GM23248 (cell line): ENCODE results near the gene PEX7. TPM values are rescaled to one million over a fixed set of nuclear protein-coding genes. Genes with fewer than 3 reads are reported as not detected.
"Not testable (repeated sequence)": the region's sequence is repeated elsewhere in the genome, so short reads cannot be mapped to it uniquely, and the experiment has no call there.

ENCODE experiments used
- DNase-seq: peaks from one replicate; pipeline ENCODE4 v3.0.0-alpha.2; 2015
- H2AFZ ChIP-seq: fragments of 200-600 bp; sonication (generic); 2 replicates; pipeline ENCODE4 v1.6.1; 2016; ENCODE audit warnings: antibody characterized with exemption
- H3F3A ChIP-seq: fragments of 200-600 bp; sonication (generic); 2 replicates; pipeline ENCODE4 v1.6.1; 2016; ENCODE audit warnings: mild to moderate bottlenecking, antibody characterized with exemption, mixed run types; ENCODE audit not compliant: insufficient read depth
- H3K27ac ChIP-seq: fragments of 200-600 bp; sonication (generic); 2 replicates; pipeline ENCODE4 v1.5.1; 2016; ENCODE audit warnings: mild to moderate bottlenecking
- H3K27me3 ChIP-seq: fragments of 200-600 bp; sonication (generic); replicated peaks from 2 replicates; pipeline ENCODE4 v1.6.1; 2016; ENCODE audit warnings: mild to moderate bottlenecking; ENCODE audit not compliant: insufficient read depth
- H3K36me3 ChIP-seq: fragments of 200-600 bp; sonication (generic); 2 replicates; pipeline ENCODE4 v1.6.1; 2016; ENCODE audit warnings: low read depth, mild to moderate bottlenecking
- H3K4me1 ChIP-seq: fragments of 200-600 bp; sonication (generic); 2 replicates; pipeline ENCODE4 v1.6.1; 2016; ENCODE audit warnings: mild to moderate bottlenecking; ENCODE audit not compliant: insufficient read depth
- H3K4me2 ChIP-seq: fragments of 200-600 bp; sonication (generic); one replicate; pipeline ENCODE4 v1.6.1; 2016; ENCODE audit warnings: mild to moderate bottlenecking; ENCODE audit not compliant: unreplicated experiment
- H3K4me3 ChIP-seq: fragments of 200-600 bp; sonication (generic); 2 replicates; pipeline ENCODE4 v1.5.1; 2016; ENCODE audit warnings: mild to moderate bottlenecking
- H3K79me2 ChIP-seq: fragments of 200-600 bp; sonication (generic); 2 replicates; pipeline ENCODE4 v1.6.1; 2016; ENCODE audit warnings: mild to moderate bottlenecking; ENCODE audit not compliant: insufficient read depth
- H3K9ac ChIP-seq: fragments of 200-600 bp; sonication (generic); 2 replicates; pipeline ENCODE4 v1.6.1; 2016; ENCODE audit warnings: mild to moderate bottlenecking
- H3K9me2 ChIP-seq: fragments of 200-600 bp; sonication (generic); 2 replicates; pipeline ENCODE4 v1.6.1; 2016; ENCODE audit warnings: mixed run types, mild to moderate bottlenecking, moderate library complexity; ENCODE audit not compliant: insufficient read depth
- H3K9me3 ChIP-seq: fragments of 200-600 bp; sonication (generic); one replicate; pipeline ENCODE4 v1.6.1; 2017; ENCODE audit warnings: low read depth
- H4K20me1 ChIP-seq: fragments of 200-600 bp; sonication (generic); 2 replicates; pipeline ENCODE4 v1.6.0; 2016; ENCODE audit not compliant: insufficient read depth
- EZH2 ChIP-seq: fragments of 200-600 bp; sonication (generic); IDR thresholded peaks from 2 replicates; pipeline ENCODE4 v1.6.1; 2018; ENCODE audit warnings: antibody characterized with exemption, mild to moderate bottlenecking; ENCODE audit not compliant: insufficient read depth, poor library complexity, severe bottlenecking
- EZH2phosphoT487 ChIP-seq: fragments of 200-600 bp; sonication (generic); IDR thresholded peaks from 2 replicates; pipeline ENCODE4 v1.6.1; 2018; ENCODE audit warnings: antibody characterized with exemption, moderate library complexity, mild to moderate bottlenecking, low read depth; ENCODE audit not compliant: insufficient read depth
- WGBS, 2 experiments: methylation state at CpG; one replicate each; pipeline ENCODE4 v1.1.6; 2015 to 2017; ENCODE audit warnings: low lambda C conversion rate in 2 of 2, low coverage in 1 of 2; ENCODE audit errors: missing lambda C conversion rate in 2 of 2; 5-methylcytosine and 5-hydroxymethylcytosine counted together
- in situ Hi-C: fragments of 300-500 bp; cut with MboI; formaldehyde crosslinking; loops from 2 replicates; pipeline ENCODE4 v1.15.0; 2020
- polyA plus RNA-seq: library from polyadenylated mRNA; unstranded; fragments of >200 nt; fragmentation: Nextera tagmentation; extraction: Ambion mirVana; gene quantifications from 2 replicates; pipeline ENCODE4 v1.2.1, GENCODE V29; 2016
- total RNA-seq: library from RNA; depleted of rRNA; stranded (reverse); fragments of >200 nt; shearing (Covaris generic); gene quantifications from 2 replicates; pipeline ENCODE4 v1.2.3, GENCODE V29; 2014

PEX7 gene
- total and polyA plus RNA-seq, 2 experiments from 2014 or later = 9.4 to 11.0 TPM

DNA sequence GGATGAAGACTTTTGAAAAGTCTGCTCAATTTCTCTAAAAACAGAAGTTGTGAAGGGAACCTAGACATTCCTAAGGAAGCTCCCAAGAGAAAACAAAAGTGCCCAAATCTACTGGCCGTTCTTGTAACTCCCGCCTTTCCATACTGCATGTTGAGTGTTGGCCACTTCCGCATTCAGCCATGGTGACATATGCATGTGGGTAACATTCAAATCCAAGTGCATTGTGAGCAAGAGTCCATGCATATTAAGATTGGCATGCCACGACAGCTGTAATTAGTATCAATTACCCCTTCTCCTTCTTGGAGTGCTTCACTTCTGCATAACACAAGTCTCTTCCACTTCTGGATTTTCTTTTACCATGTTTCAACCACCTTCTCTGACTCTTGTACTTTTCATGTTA lies 108.1 kb downstream of the PEX7 start:
- no peak for DNase-seq
- in situ Hi-C loops = no loop called here
- no peaks in the 10 kb centered on the region for H3K36me3 ChIP-seq

DNA sequence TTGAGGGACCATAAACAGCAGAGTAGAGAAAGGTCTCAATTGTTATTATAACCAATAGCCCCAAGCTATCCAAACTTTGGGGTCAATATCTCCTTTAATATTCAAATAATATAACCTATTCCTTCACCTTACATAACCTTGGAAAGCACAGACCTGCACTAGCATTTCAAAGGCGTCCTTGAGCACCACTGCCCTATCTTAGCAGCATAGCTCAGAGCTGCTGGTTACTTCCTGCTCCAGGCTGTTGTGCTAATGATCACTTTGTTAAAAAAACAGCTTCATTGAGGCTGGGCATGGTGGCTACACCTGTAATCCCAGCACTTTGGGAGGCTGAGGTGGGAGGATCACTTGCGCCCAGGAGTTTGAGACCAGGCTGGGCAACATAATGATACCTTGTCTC lies 110.2 kb downstream of the PEX7 start:
- DNase-seq = no peak
- Histone ChIP-seq H3K4me2 (no peak overlapping the region), H2AFZ (no peak overlapping the region), H4K20me1 (no peaks in the 10 kb centered on the region), H3K9me2 (no peaks in the 10 kb centered on the region), H3K4me1 (no peaks in the 10 kb centered on the region), H3F3A (no peaks in the 10 kb centered on the region), H3K36me3 (no peaks in the 10 kb centered on the region), H3K27me3 (0 out of 2 replicates have a peak, but pooled peaks cover 6% of the 10 kb centered on the region), H3K4me3 (no peak overlapping the region), H3K27ac (no peak overlapping the region), H3K9ac (no peak overlapping the region), H3K79me2 (no peaks in the 10 kb centered on the region), H3K9me3 (no peaks in the 10 kb centered on the region)
- TF ChIP-seq EZH2phosphoT487 = no peak
- no peak for TF ChIP-seq EZH2
- 82 to 85% methylated on average over 2 of the region's 2 CpGs for WGBS, 2 experiments
- in situ Hi-C loops = no loop called here

More for the DNA sequence above, 108.1 kb downstream of the PEX7 start:
- Histone ChIP-seq H3K27me3 (peaks cover 8% of the 10 kb centered on the region; the same call in 1 of the 2 replicates), H3K4me3 (no peak overlapping the region), H4K20me1 (no peaks in the 10 kb centered on the region), H3K9ac (no peak overlapping the region), H3K4me2 (no peak overlapping the region), H2AFZ (no peak overlapping the region), H3K9me3 (no peaks in the 10 kb centered on the region), H3K27ac (no peak overlapping the region), H3K4me1 (no peaks in the 10 kb centered on the region), H3K9me2 (no peaks in the 10 kb centered on the region), H3K79me2 (no peaks in the 10 kb centered on the region), H3F3A (no peaks in the 10 kb centered on the region)
- TF ChIP-seq EZH2phosphoT487 (no peak), EZH2 (no peak)
- 67 to 72% methylated on average over 4 of the region's 4 CpGs for WGBS, 2 experiments

DNA sequence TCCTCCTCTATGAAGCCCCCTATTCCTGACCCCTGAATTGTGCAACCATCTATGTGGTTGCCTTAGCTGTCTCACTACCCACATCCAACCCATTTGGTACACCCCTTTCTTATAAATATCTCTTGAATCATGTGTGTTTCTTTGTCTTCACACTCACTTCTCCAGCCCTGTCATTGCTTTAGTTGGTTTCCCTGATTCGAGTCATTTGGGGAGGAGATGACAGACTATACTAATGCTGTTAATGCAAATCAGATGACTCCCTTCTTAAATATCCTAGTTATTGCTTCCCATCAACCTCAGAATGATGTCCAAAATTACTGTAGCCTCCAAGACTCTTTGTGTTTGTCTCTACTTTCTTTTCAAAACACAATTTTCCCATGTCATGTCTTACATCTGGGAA lies 122.7 kb downstream of the PEX7 start:
- Histone ChIP-seq H3K27ac (no peak overlapping the region), H3K27me3 (peaks cover 4% of the 10 kb centered on the region; the same call in 1 of the 2 replicates), H3K79me2 (no peaks in the 10 kb centered on the region), H3K9ac (no peak overlapping the region), H4K20me1 (no peaks in the 10 kb centered on the region), H3K4me2 (no peak overlapping the region), H3K4me3 (no peak overlapping the region), H3K36me3 (no peaks in the 10 kb centered on the region), H3F3A (no peaks in the 10 kb centered on the region), H3K9me3 (no peaks in the 10 kb centered on the region), H3K9me2 (no peaks in the 10 kb centered on the region), H3K4me1 (no peaks in the 10 kb centered on the region), H2AFZ (no peak overlapping the region)
- in situ Hi-C loops = no loop called here
- DNase-seq = no peak
- no peak for TF ChIP-seq EZH2phosphoT487
- TF ChIP-seq EZH2 = no peak
- 0% methylated on average over 1 of the region's 1 CpG for WGBS, 2 experiments

DNA sequence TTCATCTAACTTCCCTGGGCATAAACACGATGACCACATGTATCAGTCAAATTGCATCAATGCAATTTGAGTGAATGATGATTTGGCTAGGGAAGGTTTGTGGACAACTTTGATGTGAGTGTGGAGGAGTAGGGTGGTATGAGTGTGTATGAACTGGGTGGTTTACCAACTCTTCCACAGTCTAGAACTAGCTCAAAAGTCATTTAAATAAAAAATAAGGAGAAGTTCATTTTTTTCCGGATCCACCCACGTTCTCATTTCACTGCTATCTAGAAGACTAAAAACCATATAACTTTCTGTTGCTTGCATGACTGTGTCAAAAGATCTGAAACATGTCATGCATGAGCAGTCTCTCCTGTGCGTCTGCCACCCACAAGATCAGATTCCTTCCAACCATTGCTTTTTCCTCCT lies 123.3 kb downstream of the PEX7 start:
- H3K27me3 ChIP-seq = peaks cover 4% of the 10 kb centered on the region; the same call in 1 of the 2 replicates
- no peaks in the 10 kb centered on the region for H3K36me3 ChIP-seq
- H3K4me3 ChIP-seq = no peak overlapping the region
- WGBS, 2 experiments = 48 to 52% methylated on average over 4 of the region's 4 CpGs
- no peaks in the 10 kb centered on the region for H3K9me2 ChIP-seq
- no peaks in the 10 kb centered on the region for H3K9me3 ChIP-seq
- H3K4me2 ChIP-seq = no peak overlapping the region
- no peaks in the 10 kb centered on the region for H3K79me2 ChIP-seq
- DNase-seq = no peak
- no peak for TF ChIP-seq EZH2phosphoT487
- TF ChIP-seq EZH2 = no peak
- H3K27ac ChIP-seq = no peak overlapping the region
- no peak overlapping the region for H2AFZ ChIP-seq
- no peak overlapping the region for H3K9ac ChIP-seq
- H4K20me1 ChIP-seq = no peaks in the 10 kb centered on the region
- H3K4me1 ChIP-seq = no peaks in the 10 kb centered on the region
- in situ Hi-C loops = no loop called here
- no peaks in the 10 kb centered on the region for H3F3A ChIP-seq

DNA sequence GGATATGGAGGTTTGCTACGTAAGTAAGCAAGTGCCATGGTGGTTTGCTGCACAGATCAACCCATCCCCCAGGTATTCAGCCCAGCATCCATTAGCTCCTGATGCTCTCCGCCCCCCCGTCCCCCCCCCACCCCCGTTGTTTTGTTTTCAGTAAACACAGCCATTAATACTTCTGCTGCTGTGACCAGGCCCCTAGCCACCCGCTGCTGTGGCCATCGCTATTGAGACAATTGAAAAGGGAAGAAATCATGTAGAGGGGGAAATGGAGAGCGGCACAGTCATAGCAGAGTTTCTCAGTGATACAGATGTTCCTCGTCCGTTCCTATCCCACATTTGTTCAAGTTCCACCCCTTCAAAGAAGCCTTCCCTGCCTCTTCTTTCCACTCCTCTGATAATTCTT lies 124.6 kb downstream of the PEX7 start:
- no peak overlapping the region for H3K4me2 ChIP-seq
- no peak overlapping the region for H3K9ac ChIP-seq
- peaks cover 4% of the 10 kb centered on the region; the same call in 1 of the 2 replicates for H3K27me3 ChIP-seq
- no peak overlapping the region for H3K27ac ChIP-seq
- DNase-seq = no peak
- no peaks in the 10 kb centered on the region for H3F3A ChIP-seq
- H4K20me1 ChIP-seq = no peaks in the 10 kb centered on the region
- no peaks in the 10 kb centered on the region for H3K36me3 ChIP-seq
- H3K9me2 ChIP-seq = no peaks in the 10 kb centered on the region
- WGBS, 2 experiments = 32 to 38% methylated on average over 9 of the region's 9 CpGs
- in situ Hi-C loops = no loop called here
- H3K4me3 ChIP-seq = no peak overlapping the region
- no peak overlapping the region for H2AFZ ChIP-seq
- TF ChIP-seq EZH2 (no peak), EZH2phosphoT487 (no peak)
- no peaks in the 10 kb centered on the region for H3K79me2 ChIP-seq
- H3K9me3 ChIP-seq = no peaks in the 10 kb centered on the region
- H3K4me1 ChIP-seq = no peaks in the 10 kb centered on the region

DNA sequence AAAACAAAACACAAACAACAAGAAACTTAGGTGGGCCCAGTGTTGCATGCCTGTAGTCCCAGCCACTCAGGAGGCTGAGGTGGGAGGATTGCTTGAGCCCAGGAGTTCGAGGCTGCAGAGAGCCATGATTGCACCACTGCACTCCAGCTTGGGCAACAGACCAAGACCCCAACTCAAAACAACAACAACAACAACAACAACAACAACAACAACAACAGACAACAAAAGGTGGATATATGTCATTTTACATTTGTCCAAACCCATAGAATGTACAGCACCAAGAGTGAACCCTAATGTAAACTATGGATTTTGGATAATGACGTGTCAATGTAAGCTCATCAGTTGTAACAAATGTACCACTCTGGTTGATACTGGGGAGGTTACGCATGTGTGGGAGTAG lies 127.6 kb downstream of the PEX7 start:
- H3K4me2 ChIP-seq, H3K36me3 ChIP-seq, H3K4me3 ChIP-seq, H3K9me2 ChIP-seq, H3K27me3 ChIP-seq, H3K9ac ChIP-seq, DNase-seq, H3K4me1 ChIP-seq, H2AFZ ChIP-seq, H3K27ac ChIP-seq, H3K79me2 ChIP-seq, H3F3A ChIP-seq, H3K9me3 ChIP-seq, H4K20me1 ChIP-seq, in situ Hi-C loops: not testable (repeated sequence)
- 66% methylated on average over 3 of the region's 3 CpGs for WGBS, 2 experiments
